HK-2 (cell line): ENCODE data around the gene GRIP1.
"Not testable (repeated sequence)": the region's sequence is repeated elsewhere in the genome, so short reads cannot be mapped to it uniquely, and the experiment has no call there.

Experiments used
- DNase-seq: peaks from one replicate; pipeline ENCODE4 v3.0.0-alpha.2; 2018; ENCODE audit not compliant: unreplicated experiment

The GRIP1 gene

GRCh38 chr12:66321435-66321834 is 357.4 kb downstream of the GRIP1 start:
- no peak for DNase-seq

GRCh38 chr12:66320996-66321395 is 357.9 kb downstream of the GRIP1 start:
- DNase-seq, result no peak

DNA sequence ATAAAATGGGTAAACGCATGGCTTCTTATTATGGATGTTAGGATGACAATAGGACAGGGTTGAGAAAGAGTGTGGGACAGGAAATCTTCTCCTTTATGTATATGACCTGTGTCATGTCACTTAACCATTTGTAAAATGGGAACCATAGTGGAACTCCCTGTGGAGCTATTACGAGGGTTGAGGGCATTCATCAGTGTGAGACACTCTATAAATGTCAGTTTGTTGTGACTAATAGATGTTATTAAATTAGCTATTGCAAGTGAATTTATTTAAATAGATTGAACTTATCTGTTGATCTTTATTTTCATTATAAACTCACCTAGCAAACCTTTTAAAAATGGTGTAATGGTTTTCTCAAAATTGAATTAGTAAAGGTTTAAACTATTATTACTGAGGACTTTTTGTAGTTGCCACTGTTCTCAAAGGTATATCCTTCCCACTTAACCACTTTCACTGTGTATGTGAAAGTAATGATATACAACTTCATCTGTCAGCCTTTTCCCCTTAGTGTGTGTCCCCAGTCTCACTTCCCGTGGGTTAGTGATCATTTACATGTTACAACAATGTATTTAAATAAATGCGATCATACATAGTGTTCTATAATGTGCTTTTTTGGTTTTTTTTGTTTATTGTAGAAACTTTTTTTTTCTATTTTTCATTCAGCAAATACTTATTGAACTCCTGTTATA is 359.5 kb downstream of the GRIP1 start:
- no peak for DNase-seq

DNA sequence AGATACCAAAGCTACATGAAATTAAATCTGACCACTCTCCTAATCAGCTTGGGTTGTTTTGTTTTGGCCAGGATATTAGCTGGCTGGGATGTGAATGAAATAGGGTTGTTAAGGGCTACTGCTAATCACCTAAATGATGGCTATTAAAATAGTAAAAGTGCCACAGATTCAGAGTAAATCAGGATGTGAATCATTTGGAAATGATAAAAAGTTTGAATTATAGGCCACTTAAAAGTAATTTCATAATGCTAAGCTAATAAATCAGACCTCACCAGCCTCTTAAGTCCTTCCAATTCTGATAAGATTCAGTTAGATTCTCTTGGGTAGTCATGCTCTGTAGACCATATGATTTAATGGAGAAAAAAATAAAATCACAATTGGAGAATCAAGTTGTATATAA is 364.6 kb downstream of the GRIP1 start:
- DNase-seq, result no peak

GRCh38 chr12:66312189-66312588 is 366.7 kb downstream of the GRIP1 start:
- DNase-seq, result no peak

DNA sequence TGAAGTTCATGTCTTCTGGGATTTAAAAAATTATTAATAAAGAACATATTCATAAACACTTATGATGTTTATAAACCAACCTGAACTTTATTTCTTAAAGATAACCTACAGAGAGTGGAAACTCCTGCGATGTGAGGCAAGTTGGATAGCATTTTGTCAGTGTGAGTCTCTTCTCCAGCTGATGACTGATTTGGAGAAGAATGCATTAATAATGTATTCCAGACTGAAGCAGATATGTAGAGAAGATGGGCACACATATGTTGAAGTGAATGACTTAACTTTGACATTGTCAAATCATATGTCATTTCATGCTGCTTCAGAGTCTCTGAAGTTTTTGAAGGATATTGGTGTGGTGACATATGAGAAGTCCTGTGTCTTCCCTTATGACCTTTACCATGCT is 369.3 kb downstream of the GRIP1 start:
- DNase-seq, result no peak

- DNase-seq, result no peak
These were observed 374.5 kb downstream of the GRIP1 start for GRCh38 chr12:66304296-66304900.

DNA sequence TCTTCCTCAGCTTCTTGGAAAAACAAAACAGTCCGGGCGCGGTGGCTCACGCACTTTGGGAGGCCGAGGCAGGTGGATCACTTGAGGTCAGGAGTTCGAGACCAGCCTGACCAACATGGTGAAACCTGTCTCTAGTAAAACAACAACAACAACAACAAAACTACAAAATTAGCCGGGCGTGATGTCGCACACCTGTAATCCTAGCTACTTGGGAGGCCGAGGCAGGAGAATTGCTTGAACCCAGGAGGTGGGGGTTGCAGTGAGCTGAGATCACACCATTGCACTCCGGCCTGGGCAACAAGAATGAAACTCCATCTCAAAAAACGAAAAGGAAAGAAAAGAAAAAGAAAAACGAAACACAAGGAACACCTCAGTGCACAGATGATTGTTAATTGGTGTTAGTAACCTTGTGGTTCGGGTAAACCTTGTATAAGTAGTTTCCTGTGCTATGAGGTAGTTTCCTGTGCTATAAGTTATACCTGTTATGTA is 375.5 kb downstream of the GRIP1 start:
- not testable (repeated sequence) for DNase-seq

- no peak for DNase-seq
These were observed 376.1 kb downstream of the GRIP1 start for GRCh38 chr12:66302827-66303169.

DNA sequence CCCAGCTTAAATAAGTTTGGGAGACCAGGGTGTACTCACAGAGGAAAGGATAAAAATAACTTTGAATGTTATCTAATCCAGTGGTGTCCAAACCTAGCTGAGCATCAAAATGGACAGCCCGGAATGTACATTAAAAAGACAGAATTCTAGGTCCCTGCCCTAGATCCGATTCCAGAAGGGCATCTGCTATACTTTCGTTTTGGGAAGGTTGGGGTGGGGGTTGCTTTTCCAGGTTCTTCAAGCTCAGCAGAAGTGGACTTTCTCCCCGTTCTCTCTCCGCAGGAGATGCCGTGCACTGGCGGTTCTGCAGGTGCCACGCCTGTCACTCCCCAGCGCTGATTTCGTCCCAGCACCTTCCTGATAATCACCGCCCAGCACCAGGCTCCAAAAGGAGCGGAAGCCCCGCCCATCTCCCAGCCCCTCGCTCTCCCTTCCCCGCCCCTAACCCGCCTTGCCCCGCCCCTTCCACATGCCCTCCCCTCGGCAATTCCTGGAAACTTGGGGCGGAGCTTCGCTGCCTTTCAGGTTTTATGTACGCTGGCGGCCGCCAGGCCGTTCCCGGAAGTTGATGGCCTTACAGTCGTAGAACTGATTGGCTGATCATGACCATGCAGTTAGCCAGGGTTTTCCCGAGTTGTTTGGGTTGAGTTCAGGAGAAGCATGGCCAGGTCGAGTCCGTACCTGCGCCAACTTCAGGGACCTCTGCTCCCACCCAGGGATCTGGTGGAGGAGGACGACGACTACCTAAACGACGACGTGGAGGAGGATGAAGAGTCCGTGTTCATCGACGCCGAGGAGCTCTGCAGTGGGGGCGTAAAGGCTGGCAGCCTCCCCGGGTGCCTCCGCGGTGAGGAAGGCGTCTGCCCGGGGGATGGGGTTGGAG is 376.7 kb downstream of the GRIP1 start, which contains the start of gene HELB:
Gene HELB, plus strand, starts transcription at position 550 of the 883 bp plus-strand sequence. Its CDS starts 111 bp downstream, at position 661.
- peak; percentile 97 for DNase-seq

DNA sequence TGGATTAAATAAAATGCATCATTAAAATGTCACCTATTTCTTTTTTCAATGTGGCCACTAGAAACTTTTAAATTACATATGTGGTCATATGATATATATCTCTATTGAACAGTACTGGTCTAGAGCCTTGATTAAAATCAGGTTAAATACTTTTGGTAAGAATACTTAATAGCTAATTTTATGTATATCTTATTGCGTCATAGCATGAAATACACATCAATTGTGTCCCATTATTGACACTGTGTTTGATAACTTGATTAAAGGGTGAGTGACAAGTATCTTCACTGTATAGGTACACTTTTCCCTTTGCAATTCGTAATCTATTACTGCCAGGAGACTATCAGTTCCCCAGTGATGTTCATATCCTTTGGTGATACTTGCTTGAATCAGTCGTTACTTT is 381.0 kb downstream of the GRIP1 start:
- DNase-seq, result no peak
